Stimulated activated naive CD8-positive, alpha-beta T cell treated with anti-CD3 and anti-CD28 coated beads, Interleukin-15, amount 100 ng/mL, for 72 hours (primary cell): ENCODE data around the gene MTHFD1.
A peak's percentile ranks its signal among the peaks of the same experiment; 100 is the strongest.
"Not testable (repeated sequence)": the region's sequence is repeated elsewhere in the genome, so short reads cannot be mapped to it uniquely, and the experiment has no call there.

Experiments
- ATAC-seq: fragments of 150-1000 bp; cut with Tn5 transposase; 2 replicates; pipeline ENCODE4 v1.10.0; 2021; ENCODE audit warnings: mild to moderate bottlenecking, moderate library complexity
- DNase-seq, 2 donors: peaks; one replicate each; pipeline ENCODE4 v3.0.0; 2021 to 2022
- H3K27ac Mint-ChIP-seq, 2 donors: one replicate each; pipeline ENCODE4 v1.8.0; 2022; ENCODE audit warnings: mild to moderate bottlenecking in 2 of 2, mixed read lengths in 2 of 2, moderate library complexity in 2 of 2
- H3K27me3 Mint-ChIP-seq: one replicate; pipeline ENCODE4 v1.8.0; 2022; ENCODE audit warnings: mixed read lengths
- H3K4me1 Mint-ChIP-seq: one replicate; pipeline ENCODE4 v1.8.0; 2022; ENCODE audit warnings: mild to moderate bottlenecking, mixed read lengths
- H3K4me3 Mint-ChIP-seq, 2 donors: one replicate each; pipeline ENCODE4 v1.8.0; 2022; ENCODE audit warnings: mild to moderate bottlenecking in 2 of 2, mixed read lengths in 2 of 2, moderate library complexity in 1 of 2
- H3K9me3 Mint-ChIP-seq, 2 donors: one replicate each; pipeline ENCODE4 v1.8.0; 2022; ENCODE audit warnings: mixed read lengths in 2 of 2

The MTHFD1 gene

DNA sequence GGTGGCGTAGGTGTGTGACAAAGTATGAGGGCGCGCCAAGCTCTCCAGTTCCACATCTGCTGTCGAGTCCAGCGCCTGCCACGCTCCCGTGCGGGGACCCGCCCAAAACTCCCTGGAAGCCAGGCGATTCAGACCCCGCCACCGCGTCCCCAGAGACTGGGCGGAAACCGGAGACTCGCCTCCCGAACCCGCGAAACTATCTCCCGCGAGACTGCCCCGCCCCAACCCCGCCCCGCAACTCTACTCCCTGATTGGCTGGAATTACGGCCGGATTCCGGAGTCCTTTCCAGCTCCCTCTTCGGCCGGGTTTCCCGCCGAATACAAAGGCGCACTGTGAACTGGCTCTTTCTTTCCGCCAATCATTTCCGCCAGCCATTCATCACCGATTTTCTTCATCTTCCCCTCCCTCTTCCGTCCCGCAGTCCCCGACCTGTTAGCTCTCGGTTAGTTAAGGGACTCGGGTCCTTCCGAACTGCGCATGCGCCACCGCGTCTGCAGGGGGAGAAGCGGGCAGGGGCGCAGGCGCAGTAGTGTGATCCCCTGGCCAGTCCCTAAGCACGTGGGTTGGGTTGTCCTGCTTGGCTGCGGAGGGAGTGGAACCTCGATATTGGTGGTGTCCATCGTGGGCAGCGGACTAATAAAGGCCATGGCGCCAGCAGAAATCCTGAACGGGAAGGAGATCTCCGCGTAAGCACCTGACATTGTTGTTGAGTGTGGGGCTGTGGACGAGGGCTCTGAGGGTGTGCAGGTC, at the start of gene MTHFD1:
MTHFD1 (plus strand) TSS at position 572 of the 751 bp plus-strand sequence; CDS start at position 647, 75 bp downstream.
- Mint-ChIP-seq H3K9me3 (no peaks in the 10 kb centered on the region), H3K4me1 (peaks cover 36% of the 10 kb centered on the region), H3K27ac (peak within 1 kb of the TSS; percentile 95 to 99), H3K27me3 (no peaks in the 10 kb centered on the region), H3K4me3 (peak within 1 kb of the TSS; percentile 93 to 95)
- ATAC-seq (peak; percentile 94), DNase-seq (peak; percentile 96 to 98)

GRCh38 chr14:64338616-64339316, 49.4 kb upstream of the MTHFD1 start:
- peak overlapping the region; percentile 69 to 97 for H3K27ac Mint-ChIP-seq
- ATAC-seq (peak; percentile 88), DNase-seq (peak; percentile 80 to 91)
- H3K4me1 Mint-ChIP-seq, result peaks cover 22% of the 10 kb centered on the region
- H3K4me3 Mint-ChIP-seq, result peak overlapping the region; percentile 84 to 98
- H3K27me3 Mint-ChIP-seq, result no peaks in the 10 kb centered on the region
- H3K9me3 Mint-ChIP-seq, result peaks cover 8 to 12% of the 10 kb centered on the region in 2 donors

- Mint-ChIP-seq H3K27me3 (no peaks in the 10 kb centered on the region), H3K9me3 (peaks cover 8 to 12% of the 10 kb centered on the region in 2 donors), H3K4me3 (no peak overlapping the region), H3K27ac (no peak overlapping the region), H3K4me1 (peaks cover 22% of the 10 kb centered on the region)
- ATAC-seq (no peak), DNase-seq (no peak)
Measured at GRCh38 chr14:64340560-64341196, 47.5 kb upstream of the MTHFD1 start.

DNA sequence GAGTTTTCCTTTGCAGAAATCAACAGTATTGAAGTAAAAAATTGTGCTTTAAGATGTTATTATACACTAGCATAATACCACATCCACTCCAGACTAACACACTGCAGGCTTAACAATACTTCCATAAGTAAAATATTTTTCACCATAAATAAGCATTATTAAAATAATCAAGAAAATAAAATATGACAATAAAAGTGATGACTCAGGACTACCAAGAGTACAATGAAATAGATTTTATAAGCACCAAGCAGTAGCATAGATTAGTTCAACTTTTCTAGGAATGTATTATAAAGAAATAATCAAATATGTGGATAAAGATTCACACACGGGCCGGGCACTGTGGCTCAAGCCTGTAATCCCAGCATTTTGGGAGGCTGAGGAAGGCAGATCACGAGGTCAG, 40.4 kb upstream of the MTHFD1 start:
- H3K4me1 Mint-ChIP-seq, result peaks cover 7% of the 10 kb centered on the region
- no peak overlapping the region for H3K4me3 Mint-ChIP-seq

GRCh38 chr14:64349741-64350490, 38.2 kb upstream of the MTHFD1 start:
- Mint-ChIP-seq H3K27ac (peak overlapping the region in 1 of 2 donors; percentile 88), H3K27me3 (no peaks in the 10 kb centered on the region), H3K4me3 (no peak overlapping the region), H3K4me1 (no peaks in the 10 kb centered on the region), H3K9me3 (no peaks in the 10 kb centered on the region)
- ATAC-seq (no peak), DNase-seq (no peak)

More for the DNA sequence above, 40.4 kb upstream of the MTHFD1 start:
- Mint-ChIP-seq H3K27me3 (no peaks in the 10 kb centered on the region), H3K27ac (no peak overlapping the region), H3K9me3 (no peaks in the 10 kb centered on the region)
- DNase-seq (no peak), ATAC-seq (no peak)

- H3K27ac Mint-ChIP-seq, result no peak overlapping the region
- no peak overlapping the region for H3K4me3 Mint-ChIP-seq
- ATAC-seq, result no peak
- DNase-seq, result no peak
- H3K4me1 Mint-ChIP-seq, result no peaks in the 10 kb centered on the region
- H3K27me3 Mint-ChIP-seq, result no peaks in the 10 kb centered on the region
- no peaks in the 10 kb centered on the region for H3K9me3 Mint-ChIP-seq
Measured at GRCh38 chr14:64363265-64363846, 24.8 kb upstream of the MTHFD1 start.

DNA sequence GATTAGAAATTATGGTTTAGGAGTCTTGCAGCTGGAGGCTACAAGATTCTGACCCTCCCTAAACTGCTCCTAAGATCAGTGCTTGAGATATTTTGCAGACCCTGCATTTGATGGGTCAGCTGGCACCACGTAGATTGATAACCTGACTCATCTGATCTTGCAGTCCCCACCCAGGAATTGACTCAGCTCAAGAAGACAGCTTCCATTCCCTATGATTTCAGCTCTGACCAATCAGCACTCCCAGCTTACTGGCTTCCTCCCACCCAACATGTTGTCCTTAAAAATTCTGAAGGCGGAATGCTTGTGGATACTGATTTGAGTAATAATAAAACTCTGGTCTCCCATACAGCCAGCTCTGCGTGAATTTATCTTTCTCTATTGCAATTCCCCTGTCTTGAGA, 23.2 kb upstream of the MTHFD1 start:
- ATAC-seq (no peak), DNase-seq (no peak)
- Mint-ChIP-seq H3K27me3 (no peaks in the 10 kb centered on the region), H3K27ac (no peak overlapping the region), H3K4me1 (no peaks in the 10 kb centered on the region), H3K9me3 (no peaks in the 10 kb centered on the region), H3K4me3 (no peak overlapping the region)

DNA sequence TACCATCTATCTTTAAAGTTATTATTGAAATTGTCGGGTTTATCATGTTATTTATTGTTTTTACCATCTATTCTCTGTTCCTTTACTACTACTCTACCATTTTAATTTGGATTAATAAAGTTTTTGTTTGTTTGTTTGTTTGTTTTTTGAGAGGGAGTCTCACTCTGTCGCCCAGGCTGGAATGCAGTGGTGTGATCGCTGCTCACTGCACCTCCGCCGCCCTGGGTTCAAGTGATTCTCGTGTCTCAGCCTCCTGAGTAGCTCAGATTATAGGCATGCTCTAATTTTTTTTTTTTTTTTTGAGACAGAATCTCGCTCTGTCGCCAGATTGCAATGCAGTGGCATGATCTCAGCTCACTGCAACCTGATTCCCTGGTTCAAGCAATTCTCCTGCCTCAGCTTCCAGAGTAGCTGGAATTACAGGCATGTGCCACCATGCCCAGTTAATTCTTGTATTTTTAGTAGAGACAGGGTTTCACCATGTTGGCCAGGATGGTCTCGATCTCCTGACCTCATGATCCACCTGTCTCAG, 22.7 kb upstream of the MTHFD1 start:
- H3K4me3 Mint-ChIP-seq, H3K4me1 Mint-ChIP-seq, ATAC-seq, H3K27me3 Mint-ChIP-seq, H3K27ac Mint-ChIP-seq, DNase-seq, H3K9me3 Mint-ChIP-seq: not testable (repeated sequence)

DNA sequence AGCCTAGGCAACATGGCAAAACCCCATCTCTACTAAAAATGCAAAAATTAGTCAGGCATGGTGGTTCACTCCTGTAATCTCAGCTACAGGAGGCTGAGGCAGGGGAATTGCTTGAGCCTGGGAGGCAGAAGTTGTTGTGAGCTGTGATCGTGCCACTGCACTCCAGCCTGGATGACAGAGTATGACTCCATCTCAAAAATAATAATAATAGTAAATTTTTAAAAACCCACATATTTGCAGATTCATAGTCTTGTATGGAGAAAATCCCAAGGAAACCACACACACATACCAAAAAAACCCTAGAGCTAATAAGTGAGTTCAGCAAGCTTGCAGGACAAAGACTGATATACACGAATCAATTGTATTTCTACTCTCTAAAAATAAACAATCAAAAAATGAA, 19.0 kb upstream of the MTHFD1 start:
- Mint-ChIP-seq H3K4me3 (no peak overlapping the region), H3K27ac (no peak overlapping the region), H3K4me1 (no peaks in the 10 kb centered on the region), H3K27me3 (no peaks in the 10 kb centered on the region), H3K9me3 (no peaks in the 10 kb centered on the region)
- DNase-seq, result no peak
- ATAC-seq, result no peak

GRCh38 chr14:64387232-64387781, 846 bp upstream of the MTHFD1 start:
- Mint-ChIP-seq H3K4me1 (peaks cover 29% of the 10 kb centered on the region), H3K27ac (peak overlapping the region; percentile 95 to 99), H3K27me3 (no peaks in the 10 kb centered on the region), H3K4me3 (peak overlapping the region; percentile 93 to 95), H3K9me3 (no peaks in the 10 kb centered on the region)
- no peak for DNase-seq
- peak; percentile 62 for ATAC-seq

DNA sequence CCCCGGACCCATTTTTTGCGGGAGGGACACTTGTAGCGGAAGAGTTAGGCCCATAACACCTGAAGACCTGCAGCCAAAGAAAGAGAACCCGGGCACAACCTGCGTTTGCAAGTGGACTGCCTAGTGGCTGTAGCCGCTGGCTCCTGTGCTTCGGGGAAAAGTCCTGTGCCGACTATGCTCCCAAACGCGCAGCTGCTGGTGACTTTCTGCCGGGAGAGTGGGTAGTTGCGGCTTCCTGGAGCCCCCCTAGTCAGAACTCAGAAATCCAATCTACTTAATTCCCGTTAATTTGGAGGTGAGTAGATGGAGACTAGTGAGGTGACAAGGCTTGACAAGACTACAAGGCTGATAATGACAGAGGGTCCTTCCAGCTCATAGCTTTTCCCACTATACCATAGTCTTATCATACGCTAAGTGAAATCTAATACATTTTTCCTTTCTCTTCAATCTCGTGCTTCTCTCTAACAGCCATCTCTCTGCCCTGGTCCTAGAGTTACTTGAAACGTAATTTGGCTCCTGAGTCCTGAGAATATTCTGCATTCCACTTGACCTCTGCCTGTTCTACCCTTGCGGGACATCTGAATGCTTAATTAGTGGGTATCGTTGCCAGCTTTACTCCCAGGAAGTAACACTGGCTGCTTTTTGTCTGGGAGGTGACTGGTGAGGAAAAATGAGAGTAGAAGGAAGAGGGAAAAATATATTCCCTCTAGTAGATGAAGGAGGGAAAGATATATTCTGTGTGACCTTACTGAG, 556 bp downstream of the MTHFD1 start:
- ATAC-seq (no peak), DNase-seq (no peak)
- Mint-ChIP-seq H3K4me1 (peaks cover 43% of the 10 kb centered on the region), H3K27ac (peak overlapping the region; percentile 95 to 99), H3K4me3 (peak overlapping the region; percentile 93 to 95), H3K9me3 (no peaks in the 10 kb centered on the region), H3K27me3 (no peaks in the 10 kb centered on the region)

GRCh38 chr14:64391113-64391725, 3.1 kb downstream of the MTHFD1 start:
- no peak for ATAC-seq
- DNase-seq, result no peak
- Mint-ChIP-seq H3K4me3 (peak overlapping the region; percentile 11 to 46), H3K27ac (no peak overlapping the region), H3K27me3 (no peaks in the 10 kb centered on the region), H3K9me3 (no peaks in the 10 kb centered on the region), H3K4me1 (peaks cover 56% of the 10 kb centered on the region)

GRCh38 chr14:64391986-64392385, 3.8 kb downstream of the MTHFD1 start:
- no peaks in the 10 kb centered on the region for H3K27me3 Mint-ChIP-seq
- H3K9me3 Mint-ChIP-seq, result no peaks in the 10 kb centered on the region
- ATAC-seq (no peak), DNase-seq (no peak)
- H3K4me3 Mint-ChIP-seq, result peak overlapping the region in 1 of 2 donors; percentile 46
- peak overlapping the region; percentile 20 to 59 for H3K27ac Mint-ChIP-seq
- H3K4me1 Mint-ChIP-seq, result peaks cover 51% of the 10 kb centered on the region
